NCI-H82 treated with DMSO at 0.1 percent for 48 hours (cell line): ENCODE results near the gene SYNE4.
A peak's percentile ranks its signal among the peaks of the same experiment; 100 is the strongest.
"Not testable (repeated sequence)": the region's sequence is repeated elsewhere in the genome, so short reads cannot be mapped to it uniquely, and the experiment has no call there.

Experiments
- DNase-seq: peaks from one replicate; lab custom pipeline; 2025; ENCODE audit not compliant: unreplicated experiment; lab: John Stamatoyannopoulos, UW

The SYNE4 gene, protein sequence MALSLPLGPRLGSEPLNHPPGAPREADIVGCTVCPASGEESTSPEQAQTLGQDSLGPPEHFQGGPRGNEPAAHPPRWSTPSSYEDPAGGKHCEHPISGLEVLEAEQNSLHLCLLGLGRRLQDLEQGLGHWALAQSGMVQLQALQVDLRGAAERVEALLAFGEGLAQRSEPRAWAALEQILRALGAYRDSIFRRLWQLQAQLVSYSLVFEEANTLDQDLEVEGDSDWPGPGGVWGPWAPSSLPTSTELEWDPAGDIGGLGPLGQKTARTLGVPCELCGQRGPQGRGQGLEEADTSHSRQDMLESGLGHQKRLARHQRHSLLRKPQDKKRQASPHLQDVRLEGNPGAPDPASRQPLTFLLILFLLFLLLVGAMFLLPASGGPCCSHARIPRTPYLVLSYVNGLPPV

DNA sequence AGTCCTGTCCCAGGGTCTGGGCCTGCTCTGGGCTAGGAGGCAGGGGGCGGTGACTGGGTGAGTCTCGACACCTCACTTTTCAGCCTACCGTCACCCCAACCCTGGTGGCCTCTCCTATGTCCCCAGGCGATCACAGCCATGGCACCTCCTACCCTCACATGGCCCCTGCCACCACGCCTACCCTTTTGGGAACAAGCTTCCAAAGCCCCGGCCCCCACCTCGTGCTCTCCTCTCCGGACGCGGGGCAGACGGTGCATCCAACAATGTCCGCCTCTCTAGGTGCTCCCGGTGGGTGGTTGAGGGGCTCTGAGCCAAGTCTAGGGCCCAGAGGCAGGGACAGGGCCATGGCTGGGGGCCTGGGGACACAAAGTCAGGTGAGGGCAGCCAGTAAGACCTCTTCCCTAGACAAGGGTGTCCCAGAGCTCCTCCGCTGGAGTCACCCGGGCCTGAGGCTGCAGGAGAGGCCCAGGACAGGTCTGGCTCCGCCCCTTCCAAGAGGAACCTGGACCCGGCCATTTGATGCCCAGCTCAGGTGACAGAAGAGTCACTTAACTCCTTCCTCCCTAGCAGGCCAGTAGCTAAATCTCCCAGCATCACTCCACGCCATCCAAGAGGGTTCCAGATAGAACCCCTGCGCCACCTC lies at the start of gene SYNE4:
Gene SYNE4 (minus strand): TSS at position 478 of the 643 bp plus-strand sequence. CDS start 132 bp downstream, at position 346.
- no peak for DNase-seq

DNA sequence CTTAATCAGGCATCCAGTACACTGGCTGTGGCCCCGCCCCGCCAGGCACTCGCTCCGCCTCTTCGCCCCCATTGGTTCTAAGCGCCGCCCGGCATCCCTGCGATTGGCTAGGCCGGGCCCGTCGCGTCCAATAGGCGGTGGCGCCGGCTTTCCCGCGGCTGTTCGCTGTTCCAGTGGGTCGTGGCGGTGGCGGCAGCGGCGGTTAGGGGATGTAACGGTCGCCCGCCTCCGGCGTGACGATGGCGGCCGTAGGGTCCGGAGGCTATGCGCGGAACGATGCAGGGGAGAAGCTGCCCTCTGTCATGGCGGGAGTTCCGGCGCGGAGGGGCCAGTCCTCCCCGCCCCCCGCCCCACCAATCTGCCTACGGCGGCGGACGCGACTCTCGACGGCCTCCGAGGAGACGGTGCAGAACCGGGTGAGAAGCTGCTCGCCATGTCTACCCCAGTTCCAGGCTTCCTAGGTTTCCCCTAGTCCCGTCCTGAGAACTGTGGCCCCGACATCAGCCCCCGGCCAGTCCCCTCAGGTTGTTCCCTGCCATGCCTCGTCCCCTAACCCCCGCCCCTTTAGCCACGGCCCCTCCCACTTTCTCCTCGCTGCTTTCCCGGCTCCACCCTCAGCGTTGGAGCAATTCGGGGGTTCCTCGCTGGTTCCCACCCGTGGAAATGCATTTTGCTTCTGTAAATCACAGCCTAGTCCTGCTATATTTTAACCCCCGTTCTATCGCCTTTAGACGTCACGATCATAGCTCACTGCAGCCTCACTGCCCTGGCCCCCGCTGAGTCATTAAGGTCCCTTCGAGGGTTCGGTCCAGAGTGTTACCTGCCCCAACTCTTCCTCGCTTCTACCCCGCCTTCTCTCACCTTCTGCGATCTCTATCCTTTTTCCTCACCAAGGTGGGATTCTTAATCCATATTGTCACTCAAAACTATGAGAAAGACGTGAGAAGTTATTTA lies 46.4 kb upstream of the SYNE4 start, which contains the start of gene WDR62:
Gene WDR62 (plus strand): TSS at position 165 of the 954 bp plus-strand sequence. CDS start 75 bp downstream, at position 240.
- peak; percentile 96 for DNase-seq

DNA sequence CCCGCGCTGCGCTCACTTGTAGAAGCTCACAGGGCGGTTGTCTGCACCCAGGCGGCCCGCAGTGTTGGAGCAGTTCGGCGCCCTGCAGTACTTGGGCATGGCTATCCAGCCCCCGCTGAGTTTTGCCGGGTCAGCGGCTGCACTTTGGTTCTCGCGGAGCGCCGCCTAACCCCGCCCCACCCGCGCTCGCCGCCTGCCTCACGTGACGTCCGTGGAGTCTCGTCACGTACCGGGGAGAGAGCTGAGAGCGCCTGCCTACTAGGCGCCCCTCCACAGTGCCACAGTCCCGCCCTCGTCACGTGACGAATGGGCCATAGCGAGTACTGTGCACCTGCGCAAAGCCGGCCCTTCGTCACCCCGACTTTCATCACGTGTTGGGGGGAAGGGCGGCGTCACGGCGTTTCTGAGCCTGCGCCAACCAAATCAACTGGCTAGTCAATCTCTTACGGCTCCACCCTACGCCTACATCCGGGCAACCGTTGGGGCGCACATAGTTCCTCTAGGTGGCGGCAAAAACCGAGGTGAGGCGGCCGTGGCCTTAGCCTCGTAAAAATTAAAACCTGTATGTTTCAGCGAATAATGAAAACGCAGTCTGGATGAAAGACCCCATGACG lies 45.6 kb upstream of the SYNE4 start, which contains the start of gene THAP8:
Gene THAP8 (minus strand): TSS at position 167 of the 614 bp plus-strand sequence. CDS start 68 bp downstream, at position 99.
- peak; percentile 96 for DNase-seq

DNA sequence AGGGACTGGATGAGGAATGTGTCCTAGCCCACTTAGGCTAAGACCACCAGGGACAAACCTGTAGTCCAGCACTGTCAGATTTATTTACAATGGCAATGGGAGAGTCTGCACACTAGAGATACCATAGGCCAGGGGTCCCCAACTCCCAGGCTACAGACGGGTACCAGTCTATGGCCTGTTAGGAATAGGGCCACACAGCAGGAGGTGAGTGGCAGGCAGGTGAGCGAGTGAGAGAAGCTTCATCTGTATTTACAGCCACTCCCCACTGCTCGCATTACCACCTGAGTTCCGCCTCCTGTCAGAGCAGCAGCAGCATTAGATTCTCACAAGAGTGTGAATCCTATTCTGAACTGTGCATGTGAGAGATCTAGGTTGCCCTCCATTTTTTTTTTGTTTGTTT lies 43.0 kb upstream of the SYNE4 start:
- no peak for DNase-seq

DNA sequence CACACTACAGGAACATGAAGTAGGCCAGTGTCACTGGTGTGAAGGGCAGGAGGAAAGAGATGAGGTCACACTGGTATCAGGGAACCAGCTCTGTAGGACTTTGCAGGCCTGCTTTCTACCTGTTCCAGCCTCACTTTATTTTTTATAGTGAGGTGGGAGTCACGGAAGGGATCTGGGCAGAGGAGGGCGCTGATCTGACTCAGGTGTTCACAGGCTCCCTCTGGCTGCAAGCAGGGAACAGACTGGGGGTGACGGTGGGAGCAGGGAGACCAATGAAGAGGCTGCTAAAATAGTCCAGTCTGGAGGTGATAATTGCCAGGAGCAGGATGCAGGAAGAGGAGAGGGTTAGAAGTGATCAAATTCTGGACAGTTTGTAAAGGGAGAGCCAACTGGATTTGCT lies 42.6 kb upstream of the SYNE4 start:
- no peak for DNase-seq

DNA sequence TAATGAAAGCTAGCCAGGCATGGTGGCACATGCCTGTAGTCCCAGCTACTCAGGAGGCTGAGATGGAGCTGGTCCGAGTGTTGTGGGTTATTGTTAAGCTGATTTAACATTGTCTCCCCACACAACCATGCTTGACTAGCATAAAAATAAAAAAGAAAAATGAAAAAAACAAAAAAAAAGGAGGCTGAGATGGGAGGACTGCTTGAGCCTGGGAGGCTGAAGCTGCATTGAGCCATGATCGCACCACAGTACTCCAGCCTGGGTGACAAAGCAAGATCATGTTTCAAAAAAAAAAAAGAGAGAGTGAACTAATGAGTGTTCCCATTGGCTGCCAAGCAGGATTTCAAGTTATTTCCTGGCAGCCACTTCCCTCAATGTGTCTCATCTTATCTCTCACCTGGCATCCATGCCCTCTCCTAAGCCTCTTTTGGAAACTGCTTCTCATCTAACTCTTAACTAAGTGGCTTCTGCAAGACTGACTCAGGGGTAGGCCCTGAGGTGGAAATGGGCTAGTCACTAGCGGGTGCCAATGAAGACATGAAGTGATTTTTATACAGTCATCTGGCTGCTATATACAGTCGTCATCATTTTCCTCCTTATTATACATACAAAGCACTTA lies 40.6 kb upstream of the SYNE4 start:
- DNase-seq: no peak

DNA sequence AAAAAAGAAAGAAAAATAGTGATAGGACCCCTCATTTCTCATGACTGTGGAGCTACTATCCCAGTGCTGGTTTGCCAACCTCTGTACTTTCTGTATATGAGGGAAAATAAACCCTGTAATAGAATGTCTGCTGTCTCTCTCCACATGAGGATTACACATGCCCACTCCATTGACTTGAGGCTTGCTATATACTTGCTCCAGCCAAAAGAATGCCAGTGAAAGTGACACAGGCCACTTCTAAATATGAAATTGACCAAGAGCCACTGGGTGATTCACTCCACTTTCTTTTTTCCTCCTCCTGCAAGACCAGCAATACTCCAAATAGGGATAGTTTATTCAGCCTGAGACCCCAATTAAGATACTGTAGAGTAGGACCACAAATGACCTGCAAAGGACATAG lies 39.2 kb upstream of the SYNE4 start:
- DNase-seq: no peak

DNA sequence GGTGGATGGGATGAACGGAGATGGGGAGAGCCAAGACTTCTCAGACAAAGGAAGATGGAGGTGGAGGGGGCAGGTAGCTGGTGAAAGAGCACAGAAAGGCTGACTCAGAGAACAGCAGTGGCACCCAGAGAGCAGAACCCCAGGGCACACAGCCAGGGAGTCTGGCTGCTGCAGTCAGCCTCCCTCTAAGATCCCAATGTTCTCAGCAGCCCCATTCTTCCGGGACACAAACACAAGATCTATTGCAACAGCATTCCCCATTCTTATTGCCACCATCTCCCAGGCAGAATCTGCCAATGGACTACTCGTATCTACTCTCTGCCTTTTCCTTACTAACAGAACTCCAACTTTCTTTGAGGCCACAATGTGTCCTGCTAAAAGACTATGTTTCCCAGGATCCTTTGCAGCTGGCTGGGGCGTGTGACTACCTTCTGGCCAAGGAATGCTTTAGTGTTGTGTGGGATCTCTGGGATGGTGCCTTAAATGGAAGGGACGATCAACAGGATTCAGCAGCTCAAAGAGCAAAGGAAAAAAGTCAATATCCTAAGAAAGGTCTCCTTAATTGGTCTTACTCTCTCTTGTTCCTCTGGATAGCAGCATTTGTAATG lies 37.9 kb upstream of the SYNE4 start:
- no peak for DNase-seq

DNA sequence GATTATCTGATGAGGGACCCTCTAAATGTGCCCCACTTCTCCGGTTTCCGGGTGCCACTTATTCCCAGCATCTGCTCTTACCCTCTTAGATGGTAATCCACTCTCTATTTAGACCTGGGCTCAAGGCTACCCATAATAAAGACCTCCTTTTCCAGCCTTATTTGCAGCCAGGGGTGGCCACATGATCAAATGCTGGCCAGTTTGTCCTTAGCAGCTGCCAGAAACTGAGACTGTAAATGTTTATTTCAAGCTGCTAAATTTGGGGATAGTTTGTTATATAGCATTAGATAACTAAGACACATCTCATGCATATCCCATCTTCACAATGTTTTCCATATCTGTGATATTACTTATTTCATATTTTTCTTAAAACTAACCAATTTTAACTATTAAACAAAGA lies 35.3 kb upstream of the SYNE4 start:
- no peak for DNase-seq

DNA sequence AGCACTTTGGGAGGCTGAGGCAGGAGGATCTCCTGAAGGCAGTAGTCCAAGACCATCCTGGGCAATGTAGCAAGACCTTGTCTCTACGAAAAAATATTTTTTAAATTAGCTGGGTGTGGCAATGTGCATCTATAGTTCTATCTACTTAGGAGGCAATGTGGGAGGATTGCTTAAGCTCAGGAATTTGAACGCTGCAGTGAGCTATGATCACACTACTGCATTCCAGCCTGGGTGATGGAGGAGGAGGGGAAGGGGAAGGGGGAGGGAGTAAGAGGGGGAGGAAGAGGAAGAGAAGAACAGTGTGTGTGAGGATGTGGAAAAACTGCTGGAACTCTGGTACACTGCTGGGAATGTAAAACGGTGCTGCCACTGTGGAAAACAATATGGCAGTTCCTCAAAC lies 33.2 kb upstream of the SYNE4 start:
- DNase-seq: no peak

DNA sequence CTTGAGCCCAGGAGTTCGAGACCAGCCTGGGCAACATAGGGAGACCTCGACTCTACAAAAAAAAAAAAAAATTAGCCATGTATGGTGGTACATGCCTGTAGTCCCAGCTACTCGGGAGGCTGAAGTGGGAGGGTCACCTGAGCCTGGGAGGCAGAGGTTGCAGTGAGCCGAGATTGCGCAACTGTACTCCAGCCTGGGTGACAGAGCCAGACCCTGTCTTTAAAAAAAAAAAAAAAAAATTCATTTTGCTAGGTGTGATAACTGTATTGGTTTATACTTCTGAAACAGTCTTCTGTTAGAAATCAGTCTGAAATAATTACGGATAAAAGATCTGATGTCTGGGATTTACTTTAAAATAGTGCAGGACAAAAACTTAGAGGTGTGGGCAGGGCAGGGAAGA lies 32.5 kb upstream of the SYNE4 start:
- not testable (repeated sequence) for DNase-seq

DNA sequence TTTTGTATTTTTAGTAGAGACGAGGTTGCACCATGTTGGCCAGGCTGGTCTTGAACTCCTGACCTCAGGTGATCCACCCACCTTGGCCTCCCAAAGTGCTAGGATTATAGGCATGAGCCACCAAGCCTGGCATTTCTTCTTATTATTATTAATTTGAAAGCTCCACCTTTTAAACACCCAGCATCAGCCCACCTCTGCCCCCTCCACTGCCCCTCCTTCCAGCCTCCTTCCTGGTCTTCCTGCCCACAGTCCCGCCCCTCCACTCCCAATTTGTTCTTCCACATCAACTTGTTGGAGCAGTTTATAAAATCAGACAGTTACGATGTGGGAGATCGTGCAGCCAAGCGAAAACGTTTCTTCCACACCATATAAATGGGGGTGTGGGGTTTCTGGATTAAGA lies 31.9 kb upstream of the SYNE4 start:
- DNase-seq: no peak

DNA sequence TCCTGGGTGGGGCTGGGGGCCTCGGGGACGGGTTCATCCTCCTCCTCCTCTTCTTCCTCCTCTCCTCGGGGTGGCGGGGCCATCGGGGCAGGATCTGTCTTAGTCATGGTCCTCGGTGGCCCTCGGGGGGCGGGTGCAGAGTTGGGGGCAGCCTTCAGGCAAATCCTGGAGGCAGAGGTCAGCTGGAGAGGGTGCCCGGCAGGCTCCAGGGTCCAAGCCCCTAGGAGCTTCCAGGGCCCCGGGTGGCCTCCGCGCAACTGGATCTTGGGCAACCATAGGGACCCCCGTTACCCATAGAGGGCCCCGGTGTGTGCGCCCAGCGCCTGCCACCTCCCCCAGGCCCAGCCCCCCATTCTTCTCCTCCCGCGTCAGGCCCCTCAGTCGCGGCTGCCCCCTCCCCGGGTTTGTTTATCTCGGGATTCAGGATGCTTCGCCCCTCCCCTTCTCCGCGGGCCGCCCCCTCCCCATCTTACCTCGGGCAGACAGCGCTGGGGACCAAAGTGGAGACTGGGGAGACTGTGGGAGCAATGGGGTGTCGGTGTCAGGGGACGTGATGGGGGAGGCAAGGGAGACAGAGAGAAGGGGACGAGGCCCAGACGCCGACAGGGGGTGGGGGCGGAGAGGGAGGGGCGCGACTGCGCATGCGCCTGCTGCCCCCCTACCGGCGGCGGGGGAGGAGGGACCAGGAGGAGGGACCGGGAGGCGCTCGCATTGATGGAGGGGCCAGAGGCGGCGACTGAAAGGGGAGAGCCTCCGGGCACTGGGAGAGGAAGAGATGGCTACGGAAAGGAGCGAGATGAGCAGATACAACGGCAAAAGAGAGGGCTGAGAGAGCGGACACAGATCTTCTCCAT lies 23.9 kb upstream of the SYNE4 start, which contains the start of gene CLIP3:
Gene CLIP3 (minus strand): TSS at position 623 of the 854 bp plus-strand sequence. CDS start 516 bp downstream, at position 107.
- DNase-seq: peak; percentile 46

DNA sequence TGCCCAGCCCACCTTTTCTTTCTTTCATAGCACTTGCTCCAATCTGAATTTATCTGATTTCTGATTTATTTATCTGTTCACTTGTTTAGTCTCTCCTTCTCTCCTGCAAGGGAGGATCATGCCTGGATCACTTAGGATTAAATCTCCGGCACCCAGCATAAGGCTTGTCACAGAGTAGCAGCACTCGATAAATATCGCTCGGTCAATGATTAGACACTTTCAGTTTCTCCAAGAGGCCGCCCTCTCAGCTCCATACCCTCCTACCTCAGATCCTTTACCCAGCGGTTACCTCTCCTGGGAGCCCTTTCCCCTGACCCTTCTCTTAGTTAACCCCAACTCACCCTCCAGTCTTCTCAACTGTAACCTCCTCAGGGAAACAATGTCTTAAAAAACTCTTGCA lies 22.7 kb upstream of the SYNE4 start:
- DNase-seq: no peak

DNA sequence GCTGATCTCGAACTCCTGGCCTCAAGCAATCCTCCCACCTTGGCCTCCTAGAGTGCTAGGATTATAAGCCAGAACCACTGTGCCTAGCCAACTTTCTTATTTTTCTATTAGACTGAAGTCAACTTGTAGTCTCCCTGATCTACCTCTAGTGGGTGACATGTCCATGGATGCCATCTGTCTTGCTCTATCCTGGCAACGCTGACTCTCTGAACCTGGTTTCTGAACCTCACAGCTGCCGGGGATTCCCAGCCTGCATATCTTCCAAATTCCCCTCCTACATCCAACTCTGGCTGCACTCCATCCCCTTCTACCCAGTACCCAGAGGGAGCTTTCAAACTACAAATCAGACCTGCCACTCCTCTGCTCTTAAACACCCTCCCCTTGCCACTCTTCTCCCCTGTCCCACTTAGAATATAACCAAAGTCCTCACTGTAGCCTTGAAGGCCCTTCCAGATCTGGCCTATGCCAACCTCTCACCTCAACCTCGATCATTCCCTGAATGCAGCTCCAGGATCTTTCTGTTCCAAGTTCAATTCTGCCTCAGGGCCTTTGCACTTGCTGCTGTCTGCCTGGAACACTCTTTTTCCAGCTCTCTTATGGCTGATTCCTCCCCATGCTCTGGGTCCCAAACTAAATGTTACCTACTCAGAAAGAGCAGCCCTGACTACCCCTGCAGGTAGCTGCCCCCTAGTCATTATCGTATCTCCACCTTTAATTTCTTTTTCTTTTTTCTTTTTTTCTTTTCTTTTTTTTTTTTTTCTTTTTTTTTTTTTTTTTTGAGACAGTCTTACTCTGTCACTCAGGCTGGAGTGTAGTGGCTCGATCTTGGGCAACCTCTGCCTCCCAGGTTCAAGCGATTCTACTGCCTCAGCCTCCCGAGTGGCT lies 21.9 kb upstream of the SYNE4 start:
- no peak for DNase-seq

DNA sequence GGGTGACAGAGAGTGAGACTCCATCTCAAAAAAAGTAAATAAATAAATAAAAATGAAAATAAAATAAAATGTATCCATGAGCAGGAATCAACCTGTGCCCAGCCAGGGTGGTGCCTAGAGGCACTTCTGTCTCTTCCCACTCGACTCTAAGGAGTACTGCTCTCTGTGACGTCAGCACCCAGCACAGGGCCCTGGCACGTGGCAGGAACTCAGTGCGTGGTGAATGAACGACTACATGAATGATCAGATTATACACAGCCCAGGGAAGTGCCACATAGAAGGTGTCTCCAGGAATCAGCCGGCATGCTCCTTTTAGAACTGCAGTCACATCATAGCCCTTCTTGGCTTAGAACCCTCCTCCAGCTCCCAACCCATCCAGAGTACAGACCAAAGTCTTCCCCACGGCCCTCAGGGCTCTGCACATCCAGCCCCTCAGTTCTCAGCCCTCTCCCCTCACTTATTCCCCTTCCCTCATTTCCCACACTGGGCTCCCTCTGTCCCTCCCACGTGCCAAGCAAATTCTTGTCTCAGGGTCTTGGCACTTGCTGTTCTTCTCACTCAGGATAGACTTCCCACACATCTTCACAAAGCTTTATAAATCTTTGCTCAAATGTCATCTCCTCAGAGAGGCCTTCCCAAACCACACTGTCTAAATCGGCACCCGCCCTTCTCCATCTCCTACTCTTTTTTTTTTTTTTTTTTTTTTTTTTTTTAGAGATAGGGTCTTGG lies 19.9 kb upstream of the SYNE4 start:
- DNase-seq: no peak

DNA sequence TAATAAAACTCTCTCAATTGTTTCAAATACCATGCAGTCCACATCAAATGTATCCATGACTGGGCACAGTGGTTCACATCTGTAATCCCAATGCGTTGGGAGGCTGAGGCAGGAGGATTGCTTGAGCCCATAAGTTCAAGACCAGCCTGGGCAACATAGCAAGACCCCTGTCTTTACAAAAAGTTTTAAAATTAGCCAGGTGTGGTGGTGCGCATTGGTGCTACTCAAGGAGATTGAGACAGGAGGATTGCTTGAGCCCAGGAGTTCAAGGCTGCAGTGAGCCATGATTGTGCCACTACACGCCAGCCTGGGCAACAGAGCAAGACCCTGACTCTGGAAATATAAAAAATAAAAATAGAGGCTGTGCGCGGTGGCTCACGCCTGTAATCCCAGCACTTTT lies 19.1 kb upstream of the SYNE4 start:
- no peak for DNase-seq
